HG03558 (cell line): ENCODE results near the gene RASD2.
"Not testable (repeated sequence)": the region's sequence is repeated elsewhere in the genome, so short reads cannot be mapped to it uniquely, and the experiment has no call there.

ENCODE experiments used
- ATAC-seq: cut with Tn5 transposase; IDR thresholded peaks from one replicate; pipeline ENCODE4 v1.9.1; 2021; ENCODE audit warnings: moderate number of reproducible peaks; ENCODE audit not compliant: unreplicated experiment; ENCODE audit errors: extremely low read depth

Gene RASD2

GRCh38 chr22:35540595-35541253 is at the start of gene RASD2:
Gene RASD2 (plus strand): TSS chr22:35540831. CDS start chr22:35546810, 5,979 bp downstream.
- no peak for ATAC-seq

GRCh38 chr22:35491061-35491907 is 49.3 kb upstream of the RASD2 start:
- not testable (repeated sequence) for ATAC-seq

- no peak for ATAC-seq
Observed at GRCh38 chr22:35491908-35492380, 48.7 kb upstream of the RASD2 start.

- ATAC-seq = no peak
Observed at GRCh38 chr22:35493074-35493473, 47.6 kb upstream of the RASD2 start.

GRCh38 chr22:35495711-35496110 is 44.9 kb upstream of the RASD2 start:
- not testable (repeated sequence) for ATAC-seq

- ATAC-seq = no peak
Observed at GRCh38 chr22:35496768-35497312, 43.8 kb upstream of the RASD2 start.

GRCh38 chr22:35498026-35498800 is 42.4 kb upstream of the RASD2 start:
- no peak for ATAC-seq

- ATAC-seq = no peak
Observed at GRCh38 chr22:35502836-35503235, 37.8 kb upstream of the RASD2 start.

GRCh38 chr22:35505399-35506258 is 35.0 kb upstream of the RASD2 start:
- ATAC-seq = no peak

GRCh38 chr22:35506259-35506570 is 34.4 kb upstream of the RASD2 start:
- no peak for ATAC-seq

- ATAC-seq = not testable (repeated sequence)
Observed at GRCh38 chr22:35507851-35508250, 32.8 kb upstream of the RASD2 start.

- no peak for ATAC-seq
Observed at GRCh38 chr22:35509451-35509850, 31.2 kb upstream of the RASD2 start.

GRCh38 chr22:35509960-35510359 is 30.7 kb upstream of the RASD2 start:
- no peak for ATAC-seq

- no peak for ATAC-seq
Observed at GRCh38 chr22:35510481-35510934, 30.1 kb upstream of the RASD2 start.

- ATAC-seq = no peak
Observed at GRCh38 chr22:35510951-35511350, 29.7 kb upstream of the RASD2 start.

- ATAC-seq = no peak
Observed at GRCh38 chr22:35514366-35514765, 26.3 kb upstream of the RASD2 start.

- ATAC-seq = not testable (repeated sequence)
Observed at GRCh38 chr22:35515952-35516351, 24.7 kb upstream of the RASD2 start.

GRCh38 chr22:35516723-35517122 is 23.9 kb upstream of the RASD2 start:
- no peak for ATAC-seq

GRCh38 chr22:35517207-35517606 is 23.4 kb upstream of the RASD2 start:
- no peak for ATAC-seq
